HepG2 (cell line): Measurements from ENCODE around the gene ACP2. TPM values are rescaled to one million over a fixed set of nuclear protein-coding genes. Genes with fewer than 3 reads are reported as not detected.

Experiments used
- ATAC-seq: fragments of 200-7000 bp; cut with Tn5 transposase; 3 replicates; pipeline ENCODE4 v1.9.1; 2020; ENCODE audit warnings: mild to moderate bottlenecking, moderate library complexity
- BruUV-seq: library from RNA; stranded (reverse); fragments of 400-500 nt; replicated peaks from 2 replicates; lab custom pipeline; 2021; lab: Mats Ljungman, UMichigan
- CTCF ChIA-PET: fragments of 300-600 bp; formaldehyde crosslinking; extraction: SDS; loops from one replicate; lab custom pipeline; 2021; ENCODE audit warnings: low total read pairs, inconsistent platforms, low intra/inter-chr PET ratio; lab: Yijun Ruan, JAX
- POLR2A ChIA-PET: fragments of 350-600 bp; sonication (Branson Sonifier 250); formaldehyde crosslinking; loops from one replicate; lab custom pipeline; 2020; ENCODE audit warnings: antibody characterized with exemption, inconsistent platforms; lab: Yijun Ruan, JAX
- DNase-seq: peaks from one replicate; pipeline ENCODE4 v3.0.0-alpha.2; 2015; ENCODE audit warnings: low spot score
- FAIRE-seq: peaks from 3 replicates; lab custom pipeline; 2011; peaks lifted over from hg19 to GRCh38; lab: Jason Lieb, UNC
- H2AFZ ChIP-seq: one replicate; pipeline ENCODE4 v1.6.1; 2011; ENCODE audit warnings: low read length, inconsistent platforms
- H3K27ac ChIP-seq: fragments of 300-600 bp; 3 replicates; pipeline ENCODE4 v1.8.0; 2011; ENCODE audit warnings: mixed run types, mild to moderate bottlenecking, mixed read lengths, low read length, inconsistent platforms; ENCODE audit not compliant: insufficient read depth; ENCODE audit errors: extremely low read length
- H3K27me3 ChIP-seq, 2 experiments: fragments of 200-600 bp in 1 of 2; 2 replicates in 1 of 2; 3 replicates in 1 of 2; pipeline versions ENCODE4 v1.6.0 to v1.8.0; 2011; ENCODE audit warnings: low read length in 2 of 2, mild to moderate bottlenecking in 2 of 2, moderate library complexity in 2 of 2, inconsistent platforms in 1 of 2; ENCODE audit not compliant: insufficient read depth in 2 of 2, control insufficient read depth in 1 of 2
- H3K36me3 ChIP-seq, 2 experiments: fragments of 200-600 bp in 1 of 2; replicated peaks in 1 of 2; 2 replicates in 1 of 2; 3 replicates in 1 of 2; pipeline versions ENCODE4 v1.5.1 to v1.8.0; 2011; ENCODE audit warnings: low read length in 2 of 2, inconsistent platforms in 1 of 2; ENCODE audit not compliant: insufficient read depth in 2 of 2, control insufficient read depth in 1 of 2
- H3K4me1 ChIP-seq: 2 replicates; pipeline ENCODE4 v1.5.1; 2012; ENCODE audit warnings: low read length, inconsistent platforms; ENCODE audit not compliant: insufficient read depth
- H3K4me2 ChIP-seq: 2 replicates; pipeline ENCODE4 v1.6.0; 2011; ENCODE audit warnings: low read depth, low read length, inconsistent platforms
- H3K4me3 ChIP-seq, 3 experiments: fragments of 200-600 bp in 1 of 3; sonication (generic), shearing (Covaris generic) in 1 of 3; replicated peaks in 1 of 3; 2 replicates each; pipeline ENCODE4 v1.5.1; 2011 to 2016; ENCODE audit warnings: low read length in 3 of 3, inconsistent platforms in 2 of 3, low read depth in 2 of 3, mild to moderate bottlenecking in 2 of 3, control low read depth in 1 of 3, mixed read lengths in 1 of 3; ENCODE audit not compliant: insufficient read depth in 1 of 3
- H3K79me2 ChIP-seq: one replicate; pipeline ENCODE4 v1.6.1; 2011; ENCODE audit warnings: low read length, inconsistent platforms; ENCODE audit not compliant: insufficient read depth
- H3K9ac ChIP-seq: 2 replicates; pipeline ENCODE4 v1.6.0; 2011; ENCODE audit warnings: mild to moderate bottlenecking, low read depth, low read length, inconsistent platforms; ENCODE audit not compliant: insufficient read depth
- H3K9me3 ChIP-seq: 2 replicates; pipeline ENCODE4 v1.5.1; 2012; ENCODE audit warnings: mild to moderate bottlenecking, low read length
- H4K20me1 ChIP-seq: 2 replicates; pipeline ENCODE4 v1.6.0; 2011; ENCODE audit warnings: inconsistent platforms, mild to moderate bottlenecking, low read length, moderate library complexity; ENCODE audit not compliant: insufficient read depth
- ARHGAP35 ChIP-seq: sonication (generic); formaldehyde crosslinking; IDR thresholded peaks from 2 replicates; pipeline ENCODE4 v1.9.0; 2022; ENCODE audit warnings: mild to moderate bottlenecking, inconsistent platforms, moderate library complexity, missing genetic modification reagents, borderline replicate concordance
- ARID5B ChIP-seq: IDR thresholded peaks from 2 replicates; pipeline ENCODE4 v1.4.0; 2020; ENCODE audit warnings: mild to moderate bottlenecking, missing genetic modification reagents
- LBX2 ChIP-seq: sonication (generic); formaldehyde crosslinking; IDR thresholded peaks from 2 replicates; pipeline ENCODE4 v1.5.0; 2020; ENCODE audit warnings: missing genetic modification reagents, mild to moderate bottlenecking, borderline replicate concordance
- MAFF ChIP-seq: IDR thresholded peaks from 2 replicates; pipeline ENCODE4 v1.6.1; 2011; ENCODE audit warnings: low read depth, low read length, improper control_type of control experiment
- MAFG ChIP-seq: sonication (generic); formaldehyde crosslinking; IDR thresholded peaks from 2 replicates; pipeline ENCODE4 v1.5.1; 2020; ENCODE audit warnings: mild to moderate bottlenecking, missing genetic modification reagents
- MAFK ChIP-seq, 2 experiments: IDR thresholded peaks in 1 of 2; conservative IDR thresholded peaks in 1 of 2; 2 replicates each; pipeline ENCODE4 v1.6.1; 2011; ENCODE audit warnings: improper control_type of control experiment in 2 of 2, low read length in 2 of 2
- POGZ ChIP-seq: sonication (generic); formaldehyde crosslinking; IDR thresholded peaks from 2 replicates; pipeline ENCODE4 v1.4.0; 2020; ENCODE audit warnings: mild to moderate bottlenecking, missing genetic modification reagents
- ZNF513 ChIP-seq: sonication (generic); formaldehyde crosslinking; conservative IDR thresholded peaks from 2 replicates; pipeline ENCODE4 v1.5.0; 2020; ENCODE audit warnings: missing genetic modification reagents
- WGBS: methylation state at CpG from one replicate; pipeline ENCODE4 v1.1.6; 2017; ENCODE audit warnings: low lambda C conversion rate; 5-methylcytosine and 5-hydroxymethylcytosine counted together
- in situ Hi-C: cut with HindIII; loops from 2 replicates; pipeline ENCODE4 v1.10.0; 2017; ENCODE audit warnings: low pct_unique_long_range_greater_than_20kb; ENCODE audit not compliant: extremely low pct_ligation_motif_present
- intact Hi-C: fragments of 100-400 bp; cut with micrococcal nuclease; formaldehyde crosslinking; loops from one replicate; pipeline ENCODE4 v1.10.0; 2022; ENCODE audit not compliant: unreplicated experiment
- polyA plus RNA-seq, 8 experiments: library from polyadenylated mRNA; depleted of rRNA in 3 of 8; stranded (reverse) in 7 of 8; unstranded in 1 of 8; fragments of >200 nt; fragmentation: Illumina TruSeq in 4 of 8; extraction: Trizol in 4 of 8; gene quantifications; 2 replicates each; pipeline versions ENCODE4 v1.2.1 to v1.2.3, GENCODE V29; 2011 to 2016; ENCODE audit warnings: low read depth in 4 of 8, missing spikeins in 1 of 8, mixed read lengths in 1 of 8; ENCODE audit not compliant: insufficient read depth in 1 of 8
- total RNA-seq, 5 experiments: library from RNA; depleted of rRNA; stranded (reverse); fragments of >200 nt; fragmentation: Illumina TruSeq; extraction: Trizol; gene quantifications; 2 replicates each; pipeline ENCODE4 v1.2.3, GENCODE V29; 2016; ENCODE audit warnings: low read depth in 1 of 5

Gene ACP2
- total and polyA plus RNA-seq, 2 of the 13 experiments (the other 11 are each of a cell fraction or from before 2014, with no cell fraction given), result 17.7 to 20.2 TPM

- CTCF ChIA-PET, result no interaction called here
- H3K4me1 ChIP-seq, result peaks cover 42% of the 10 kb centered on the region
- intact Hi-C loops (no loop called here), in situ Hi-C loops (no loop called here)
- no peak overlapping the region for H3K27ac ChIP-seq
- H4K20me1 ChIP-seq, result no peaks in the 10 kb centered on the region
- H2AFZ ChIP-seq, result no peak overlapping the region
- H3K4me2 ChIP-seq, result no peak overlapping the region
- no peaks in the 10 kb centered on the region for H3K27me3 ChIP-seq
- no peak overlapping the region for H3K4me3 ChIP-seq
- H3K9ac ChIP-seq, result no peak overlapping the region
- H3K36me3 ChIP-seq, result no peaks in the 10 kb centered on the region
- no peak for TF ChIP-seq ARID5B (CRISPR knock-in tag)
- no peak for TF ChIP-seq LBX2 (CRISPR knock-in tag)
- peak; percentile 99 for TF ChIP-seq MAFK (conservative IDR thresholded peaks at IDR 0.05 in 1 of 2, IDR thresholded peaks at IDR 0.05 in 1 of 2; ENCODE audit: low read length in 2 of 2)
- TF ChIP-seq MAFF, result peak; percentile 99
- no peak for TF ChIP-seq ARHGAP35 (CRISPR knock-in tag)
- no peak for TF ChIP-seq ZNF513 (CRISPR knock-in tag)
- peak; percentile 48; the same call in 1 of the 2 replicates for TF ChIP-seq MAFG (CRISPR knock-in tag)
- no peak for TF ChIP-seq POGZ (CRISPR knock-in tag)
- no peak for ATAC-seq
- no peak for DNase-seq
- POLR2A ChIA-PET, result interaction anchor here (1.9 to 4.2 kb wide), 2 partner anchors 12 to 17 kb away, joined by 8 to 19 read pairs; partner anchors contain the start of gene DDB2
- H3K9me3 ChIP-seq, result no peaks in the 10 kb centered on the region
- FAIRE-seq, result no peak
- WGBS, result 58% methylated on average over 4 of the region's 5 CpGs
- no peaks in the 10 kb centered on the region for H3K79me2 ChIP-seq
- no TSS peak for BruUV-seq
Observed at GRCh38 chr11:47202576-47202975, 46.0 kb downstream of the ACP2 start.
